B cell (primary cell): Measurements from ENCODE around the gene TBXAS1. TPM values are rescaled to one million over a fixed set of nuclear protein-coding genes. Genes with fewer than 3 reads are reported as not detected.

Experiments used
- ATAC-seq: fragments of 200-7000 bp; cut with Tn5 transposase; one replicate; pipeline ENCODE4 v1.10.0; 2021; ENCODE audit warnings: low read depth, mild to moderate bottlenecking, moderate number of reproducible peaks, moderate library complexity
- CTCF ChIA-PET: fragments of 350-600 bp; sonication (Branson Sonifier 250); formaldehyde crosslinking; loops from one replicate; lab custom pipeline; 2021; ENCODE audit warnings: antibody characterized with exemption, inconsistent platforms; lab: Charles Lee
- POLR2A ChIA-PET: fragments of 350-600 bp; sonication (Branson Sonifier 250); formaldehyde crosslinking; loops from one replicate; lab custom pipeline; 2021; ENCODE audit warnings: antibody characterized with exemption; lab: Charles Lee
- DNase-seq: peaks from one replicate; pipeline ENCODE4 v3.0.0; 2013
- H2AFZ ChIP-seq: 2 replicates; pipeline ENCODE4 v1.6.1; 2012; ENCODE audit warnings: mild to moderate bottlenecking, low read depth, low read length; ENCODE audit not compliant: insufficient read depth, poor library complexity, severe bottlenecking
- H3K27ac ChIP-seq, 2 donors: 1 replicate in 1 of 2; 2 replicates in 1 of 2; pipeline ENCODE4 v1.5.1; 2012 to 2013; ENCODE audit warnings: low read length in 2 of 2, mild to moderate bottlenecking in 2 of 2, moderate library complexity in 1 of 2
- H3K27me3 ChIP-seq, 4 experiments: fragments of 200-600 bp in 1 of 4; sonication (generic) in 1 of 4; replicated peaks in 1 of 4; 1 replicate in 2 of 4; 2 replicates in 2 of 4; pipeline versions ENCODE4 v1.6.1 to v1.7.0; 2013 to 2016; ENCODE audit warnings: low read length in 3 of 4, mild to moderate bottlenecking in 2 of 4, mixed read lengths in 1 of 4, moderate library complexity in 1 of 4; ENCODE audit not compliant: insufficient read depth in 4 of 4, control insufficient read depth in 3 of 4; ENCODE audit errors: control extremely low read depth in 1 of 4
- H3K36me3 ChIP-seq, 2 experiments: replicated peaks in 1 of 2; 1 replicate in 1 of 2; 2 replicates in 1 of 2; pipeline versions ENCODE4 v1.6.1 to v1.7.1; 2013; ENCODE audit warnings: low read length in 1 of 2; ENCODE audit not compliant: insufficient read depth in 2 of 2, control insufficient read depth in 1 of 2; ENCODE audit errors: control extremely low read depth in 1 of 2, extremely low read depth in 1 of 2
- H3K4me1 ChIP-seq, 2 donors: fragments of 200-600 bp in 1 of 2; sonication (generic) in 1 of 2; 1 replicate in 1 of 2; 2 replicates in 1 of 2; pipeline versions ENCODE4 v1.5.1 to v1.6.1; 2013 to 2017; ENCODE audit warnings: low read length in 2 of 2; ENCODE audit not compliant: control insufficient read depth in 2 of 2, insufficient read depth in 2 of 2
- H3K4me2 ChIP-seq: replicated peaks from 2 replicates; pipeline ENCODE3; 2012; ENCODE audit warnings: mild to moderate bottlenecking, low read depth, low read length; ENCODE audit not compliant: poor library complexity, severe bottlenecking
- H3K4me3 ChIP-seq, 5 experiments: fragments of 200-600 bp in 1 of 5; sonication (generic) in 1 of 5; 1 replicate in 3 of 5; 2 replicates in 2 of 5; pipeline versions ENCODE4 v1.5.1 to v1.7.0; 2011 to 2016; ENCODE audit warnings: low read length in 4 of 5, mild to moderate bottlenecking in 4 of 5, low read depth in 2 of 5, control low read depth in 1 of 5, moderate library complexity in 1 of 5; ENCODE audit not compliant: insufficient read depth in 1 of 5; ENCODE audit errors: control extremely low read depth in 1 of 5, extremely low read depth in 1 of 5
- H3K79me2 ChIP-seq: fragments of 200-600 bp; sonication (generic); one replicate; pipeline ENCODE4 v1.6.0; 2016; ENCODE audit warnings: low read length; ENCODE audit not compliant: control insufficient read depth, insufficient read depth
- H3K9ac ChIP-seq: fragments of 200-600 bp; sonication (generic); 2 replicates; pipeline ENCODE4 v1.6.1; 2017; ENCODE audit warnings: mild to moderate bottlenecking, low read length, moderate library complexity
- H3K9me3 ChIP-seq, 3 donors: one replicate each; pipeline versions ENCODE4 v1.6.1 to v1.7.1; 2013; ENCODE audit warnings: low read length in 2 of 3; ENCODE audit not compliant: control insufficient read depth in 2 of 3, insufficient read depth in 1 of 3; ENCODE audit errors: control extremely low read depth in 1 of 3
- H4K20me1 ChIP-seq: 2 replicates; pipeline ENCODE4 v1.6.0; 2012; ENCODE audit warnings: mild to moderate bottlenecking, low read length; ENCODE audit not compliant: insufficient read depth, control insufficient read depth, poor library complexity, severe bottlenecking
- H3K27ac Mint-ChIP-seq: one replicate; pipeline ENCODE4 v1.8.0; 2021; ENCODE audit warnings: mixed read lengths
- H3K27me3 Mint-ChIP-seq: one replicate; pipeline ENCODE4 v1.8.0; 2021; ENCODE audit warnings: mixed read lengths
- H3K4me1 Mint-ChIP-seq: one replicate; pipeline ENCODE4 v1.8.0; 2021; ENCODE audit warnings: mixed read lengths
- H3K4me3 Mint-ChIP-seq: one replicate; pipeline ENCODE4 v1.8.0; 2021; ENCODE audit warnings: mixed read lengths
- H3K9me3 Mint-ChIP-seq: one replicate; pipeline ENCODE4 v1.8.0; 2022; ENCODE audit warnings: mixed read lengths; ENCODE audit not compliant: insufficient read depth
- CTCF ChIP-seq: fragments of 200-600 bp; IDR thresholded peaks from one replicate; pipeline ENCODE4 v1.8.0; 2022; ENCODE audit warnings: antibody characterized with exemption, mild to moderate bottlenecking
- EZH2 ChIP-seq: IDR thresholded peaks from 2 replicates; pipeline ENCODE4 v1.6.1; 2012; ENCODE audit warnings: borderline replicate concordance, low read depth, mild to moderate bottlenecking, moderate library complexity, low read length; ENCODE audit not compliant: insufficient read depth, poor library complexity, severe bottlenecking
- WGBS: methylation state at CpG from one replicate; pipeline ENCODE4 v1.1.5; 2013; ENCODE audit warnings: missing lambda C conversion rate; ENCODE audit not compliant: insufficient coverage; 5-methylcytosine and 5-hydroxymethylcytosine counted together
- intact Hi-C: fragments of 100-400 bp; cut with micrococcal nuclease; formaldehyde crosslinking; loops from one replicate; pipeline ENCODE4 v1.10.0; 2022
- polyA plus RNA-seq: library from polyadenylated mRNA; depleted of rRNA; stranded (reverse); fragments of >200 nt; gene quantifications from 2 replicates; pipeline ENCODE4 v1.2.3, GENCODE V29; 2012
- total RNA-seq, 2 donors: library from RNA; stranded (reverse); fragments of 120-200 nt in 1 of 2; gene quantifications; 1 replicate in 1 of 2; 2 replicates in 1 of 2; pipeline versions ENCODE4 v1.2.3 to v1.2.4, GENCODE V29; 2013 to 2022

The TBXAS1 gene
- total and polyA plus RNA-seq, 2 donors (not counting 1 experiment from before 2014, with no cell fraction given): 8.1 to 21.0 TPM

DNA sequence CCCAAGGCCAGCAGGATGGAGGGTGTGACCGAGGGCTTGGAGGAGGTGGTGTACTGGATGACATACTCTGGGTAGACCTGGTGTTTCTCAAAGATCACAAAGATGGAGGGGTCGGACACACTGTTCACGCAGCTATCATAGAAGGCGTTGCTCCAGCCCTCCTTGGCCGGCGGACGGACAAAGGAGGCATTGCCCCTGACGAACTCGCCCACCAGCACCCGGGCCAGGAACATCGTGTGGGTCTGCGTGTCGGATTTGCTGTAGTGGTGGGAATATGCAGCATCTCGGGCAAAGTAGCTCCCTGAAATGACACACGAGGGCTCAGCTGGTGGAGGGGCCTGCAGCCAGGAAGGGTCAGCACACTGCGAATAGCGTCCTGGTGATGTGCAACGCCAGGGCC, 195.5 kb downstream of the TBXAS1 start:
- Histone ChIP-seq H3K9ac (no peak overlapping the region), H3K79me2 (no peaks in the 10 kb centered on the region), H4K20me1 (peaks cover 9% of the 10 kb centered on the region), H2AFZ (no peak overlapping the region), H3K36me3 (peaks cover 0 to 67% of the 10 kb centered on the region in 2 experiments), H3K4me3 (no peak overlapping the region), H3K4me2 (no peak overlapping the region), H3K27me3 (no peaks in the 10 kb centered on the region), H3K4me1 (no peaks in the 10 kb centered on the region), H3K27ac (no peak overlapping the region), H3K9me3 (no peaks in the 10 kb centered on the region)
- Mint-ChIP-seq H3K27ac (no peak overlapping the region), H3K9me3 (no peaks in the 10 kb centered on the region), H3K4me3 (no peak overlapping the region), H3K4me1 (no peaks in the 10 kb centered on the region), H3K27me3 (no peaks in the 10 kb centered on the region)
- no peak for ATAC-seq
- TF ChIP-seq EZH2: no peak
- no peak for TF ChIP-seq CTCF
- POLR2A ChIA-PET: no interaction called here
- no peak for DNase-seq
- CTCF ChIA-PET: no interaction called here
- WGBS: 93% methylated on average over 18 of the region's 18 CpGs
- intact Hi-C loops: no loop called here

- no peak for TF ChIP-seq CTCF
- no peak for TF ChIP-seq EZH2
- H4K20me1 ChIP-seq: peaks cover 9% of the 10 kb centered on the region
- H3K4me3 ChIP-seq: no peak overlapping the region
- H3K4me1 ChIP-seq: no peaks in the 10 kb centered on the region
- Mint-ChIP-seq H3K4me1 (no peaks in the 10 kb centered on the region), H3K4me3 (no peak overlapping the region), H3K27ac (no peak overlapping the region), H3K27me3 (no peaks in the 10 kb centered on the region), H3K9me3 (no peaks in the 10 kb centered on the region)
- ChIA-PET CTCF (interaction anchor here (1.5 kb wide), 1 partner anchor 379 kb away, joined by 3 read pairs; no protein-coding TSS in a partner anchor), POLR2A (no interaction called here)
- no peaks in the 10 kb centered on the region for H3K27me3 ChIP-seq
- ATAC-seq (no peak), DNase-seq (no peak)
- no peak overlapping the region for H3K9ac ChIP-seq
- no peaks in the 10 kb centered on the region for H3K79me2 ChIP-seq
- no peak overlapping the region for H2AFZ ChIP-seq
- H3K4me2 ChIP-seq: no peak overlapping the region
- intact Hi-C loops: no loop called here
- peaks cover 0 to 68% of the 10 kb centered on the region in 2 experiments for H3K36me3 ChIP-seq
- WGBS: 100% methylated on average over 1 of the region's 4 CpGs
- H3K9me3 ChIP-seq: no peaks in the 10 kb centered on the region
- no peak overlapping the region for H3K27ac ChIP-seq
These were observed 196.2 kb downstream of the TBXAS1 start for GRCh38 chr7:140025241-140025640.
